GM12878 (cell line): Measurements from ENCODE around the gene SKIDA1. TPM values are rescaled to one million over a fixed set of nuclear protein-coding genes. Genes with fewer than 3 reads are reported as not detected.
"Not testable (repeated sequence)": the region's sequence is repeated elsewhere in the genome, so short reads cannot be mapped to it uniquely, and the experiment has no call there.

ENCODE experiments used
- ATAC-seq: fragments of 200-7000 bp; cut with Tn5 transposase; 3 replicates; pipeline ENCODE4 v1.9.1; 2020; ENCODE audit warnings: mild to moderate bottlenecking, moderate library complexity
- BruUV-seq: library from RNA; stranded (reverse); fragments of 400-500 nt; replicated peaks from 2 replicates; lab custom pipeline; 2021; lab: Mats Ljungman, UMichigan
- CTCF ChIA-PET: fragments of 300-600 bp; sonication (Branson Sonifier 250); formaldehyde crosslinking; extraction: SDS; loops from one replicate; lab custom pipeline; 2021; ENCODE audit warnings: inconsistent platforms; lab: Yijun Ruan, JAX
- POLR2A ChIA-PET: fragments of 350-600 bp; formaldehyde crosslinking; extraction: SDS; loops from one replicate; lab custom pipeline; 2021; ENCODE audit warnings: inconsistent platforms; lab: Charles Lee
- RAD21 ChIA-PET: fragments of 300-600 bp; sonication (Branson Sonifier 250); formaldehyde crosslinking; loops from one replicate; lab custom pipeline; 2023; ENCODE audit warnings: antibody characterized with exemption; ENCODE audit not compliant: unreplicated experiment; lab: Charles Lee
- SMC1A ChIA-PET: fragments of 300-600 bp; sonication (Branson Sonifier 250); formaldehyde crosslinking; loops from one replicate; lab custom pipeline; 2023; ENCODE audit not compliant: unreplicated experiment, uncharacterized antibody; lab: Charles Lee
- DNase-seq: peaks from one replicate; pipeline ENCODE4 v3.0.0-alpha.2; 2011; ENCODE audit warnings: low read depth, low spot score
- FAIRE-seq: peaks from 3 replicates; lab custom pipeline; 2011; peaks lifted over from hg19 to GRCh38; lab: Jason Lieb, UNC
- H2AFZ ChIP-seq: 2 replicates; pipeline ENCODE4 v1.6.0; 2011; ENCODE audit warnings: low read depth, low read length, control low read depth; ENCODE audit not compliant: control insufficient read depth
- H3K27ac ChIP-seq: 2 replicates; pipeline ENCODE4 v1.5.1; 2011; ENCODE audit warnings: control low read depth; ENCODE audit not compliant: control insufficient read depth, insufficient read depth
- H3K27me3 ChIP-seq, 2 experiments: replicated peaks in 1 of 2; 2 replicates each; pipeline versions ENCODE4 v1.6.0 to v1.6.1; 2011; ENCODE audit warnings: low read length in 1 of 2; ENCODE audit not compliant: control insufficient read depth in 2 of 2, insufficient read depth in 2 of 2
- H3K36me3 ChIP-seq, 2 experiments: 2 replicates each; pipeline ENCODE4 v1.5.1; 2011; ENCODE audit warnings: low read length in 1 of 2; ENCODE audit not compliant: control insufficient read depth in 2 of 2, insufficient read depth in 2 of 2
- H3K4me1 ChIP-seq: 2 replicates; pipeline ENCODE4 v1.6.1; 2011; ENCODE audit warnings: mild to moderate bottlenecking, low read length, moderate library complexity, mixed read lengths; ENCODE audit not compliant: control insufficient read depth, insufficient read depth
- H3K4me2 ChIP-seq: 2 replicates; pipeline ENCODE4 v1.6.0; 2011; ENCODE audit warnings: control low read depth; ENCODE audit not compliant: control insufficient read depth, insufficient read depth
- H3K4me3 ChIP-seq: fragments of 200-600 bp; sonication (generic); 2 replicates; pipeline ENCODE4 v1.5.1; 2016
- H3K79me2 ChIP-seq: 2 replicates; pipeline ENCODE4 v1.6.0; 2011; ENCODE audit warnings: low read length; ENCODE audit not compliant: control insufficient read depth, insufficient read depth
- H3K9ac ChIP-seq: 2 replicates; pipeline ENCODE4 v1.8.0; 2011; ENCODE audit warnings: low read length, control low read depth, mixed read lengths; ENCODE audit not compliant: control insufficient read depth, insufficient read depth
- H3K9me3 ChIP-seq: replicated peaks from 3 replicates; pipeline ENCODE4 v1.5.1; 2011; ENCODE audit warnings: mild to moderate bottlenecking, low read length; ENCODE audit not compliant: control insufficient read depth, insufficient read depth
- H4K20me1 ChIP-seq: 2 replicates; pipeline ENCODE4 v1.6.0; 2011; ENCODE audit not compliant: control insufficient read depth, insufficient read depth
- BRCA1 ChIP-seq: IDR thresholded peaks from 2 replicates; pipeline ENCODE4 v1.6.1; 2011; ENCODE audit warnings: low read depth, low read length, improper control_type of control experiment
- MTA2 ChIP-seq: fragments of 450-650 bp; IDR thresholded peaks from 2 replicates; pipeline ENCODE4 v1.6.1; 2016; ENCODE audit warnings: low read depth, mild to moderate bottlenecking, moderate library complexity
- WGBS: methylation state at CpG from one replicate; pipeline ENCODE4 v1.1.6; 2016; ENCODE audit warnings: low lambda C conversion rate; ENCODE audit not compliant: insufficient replicate concordance, insufficient coverage; ENCODE audit errors: missing lambda C conversion rate; 5-methylcytosine and 5-hydroxymethylcytosine counted together
- in situ Hi-C: fragments of 300-500 bp; cut with MboI; formaldehyde crosslinking; loops from 9 replicates; pipeline ENCODE4 v1.14.3; 2018; ENCODE audit warnings: mixed read lengths
- intact Hi-C: fragments of 100-400 bp; cut with micrococcal nuclease; formaldehyde crosslinking; loops from one replicate; pipeline ENCODE4 v1.14.2; 2022; ENCODE audit not compliant: unreplicated experiment
- polyA plus RNA-seq, 11 experiments: library from polyadenylated mRNA; depleted of rRNA in 4 of 11; unstranded in 6 of 11; stranded (reverse) in 5 of 11; fragments of >200 nt; fragmentation: Nextera tagmentation in 4 of 11; fragmentation: Illumina TruSeq in 1 of 11; extraction: Ambion mirVana in 4 of 11; extraction: Trizol in 1 of 11; gene quantifications; 1 replicate in 1 of 11; 2 replicates in 10 of 11; pipeline versions ENCODE4 v1.2.1 to v1.2.3, GENCODE V29; 2011 to 2016; ENCODE audit warnings: inconsistent platforms in 2 of 11, missing spikeins in 2 of 11, low read depth in 1 of 11
- total RNA-seq, 4 experiments: library from RNA; depleted of rRNA in 3 of 4; stranded (reverse); fragments of >200 nt in 3 of 4; fragmentation: Illumina TruSeq in 1 of 4; extraction: Trizol in 1 of 4; gene quantifications; 2 replicates each; pipeline versions ENCODE4 v1.2.1 to v1.2.3, GENCODE V29; 2013 to 2021

Gene SKIDA1
- total and polyA plus RNA-seq, 10 of the 15 experiments (the other 5 are each of a cell fraction or from before 2014, with no cell fraction given): 0.05 to 0.90 (median 0.28) TPM

DNA sequence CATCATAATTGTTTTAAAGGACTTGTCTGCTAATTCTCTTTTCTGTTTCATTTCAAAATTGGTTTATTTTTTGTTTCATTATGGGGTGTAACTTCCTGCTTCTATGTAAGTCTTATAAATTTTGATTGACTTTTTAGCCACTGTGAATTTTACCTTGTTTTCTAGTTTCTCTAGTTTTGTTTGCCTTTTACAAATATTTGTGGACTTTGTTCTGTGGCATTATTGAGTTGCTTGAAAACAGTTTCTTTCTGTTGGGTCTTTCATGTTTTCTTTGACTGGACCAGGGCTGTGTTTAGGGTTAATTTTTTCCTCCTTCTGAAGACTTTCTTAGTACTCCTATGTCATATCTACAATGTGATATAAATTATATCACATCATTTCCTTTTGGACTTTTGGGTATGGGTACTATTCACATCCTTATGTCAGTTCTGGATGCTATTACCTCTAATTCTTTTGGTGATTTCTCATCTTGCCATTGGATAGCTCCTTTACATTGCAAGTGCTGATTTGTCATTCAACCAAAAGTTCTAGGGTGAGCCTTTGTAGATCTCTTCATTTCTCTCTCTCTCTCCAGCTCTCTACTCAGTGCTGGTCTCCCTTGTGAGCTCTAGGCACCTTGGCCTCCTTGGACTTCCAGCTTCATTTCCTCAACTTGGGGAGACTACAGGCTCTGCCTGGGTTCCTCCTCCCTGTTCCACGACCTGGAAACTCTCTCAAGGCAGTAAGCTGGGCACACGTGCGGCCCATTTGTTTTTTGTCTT lies 45.5 kb upstream of the SKIDA1 start:
- TF ChIP-seq MTA2: 0 out of 2 replicates have a peak, but pooled peaks have one; percentile 7
- no peak for TF ChIP-seq BRCA1
- ChIA-PET POLR2A (interaction anchor here (0.6 kb wide), 1 partner anchor 10 kb away, joined by 4 read pairs; no protein-coding TSS in a partner anchor), SMC1A (interaction anchor here (1.1 to 1.3 kb wide), 3 partner anchors 20 to 162 kb away, joined by 3 to 6 read pairs (median 4); no protein-coding TSS in a partner anchor), RAD21 (no interaction called here), CTCF (interaction anchor here (1.6 kb wide), 1 partner anchor 10 kb away, joined by 4 read pairs; no protein-coding TSS in a partner anchor)
- Histone ChIP-seq H3K9me3 (no peaks in the 10 kb centered on the region; the same call in 2 of the 3 replicates), H4K20me1 (no peaks in the 10 kb centered on the region), H3K4me2 (peak overlapping the region; percentile 48; the same call in 1 of the 2 replicates), H3K27me3 (no peaks in the 10 kb centered on the region), H3K79me2 (peaks cover 63% of the 10 kb centered on the region), H2AFZ (no peak overlapping the region), H3K27ac (peak overlapping the region; percentile 55), H3K4me1 (peaks cover 21% of the 10 kb centered on the region), H3K9ac (no peak overlapping the region; the same call in 1 of the 2 replicates), H3K4me3 (no peak overlapping the region; the same call in 1 of the 2 replicates), H3K36me3 (peaks cover 0 to 4% of the 10 kb centered on the region in 2 experiments; a peak in 3 of 4 replicates)
- DNase-seq: no peak
- in situ Hi-C loops (no loop called here), intact Hi-C loops (no loop called here)
- peak; percentile 74 for ATAC-seq
- no peak for FAIRE-seq
- no TSS peak for BruUV-seq
- 67% methylated on average over 3 of the region's 3 CpGs for WGBS

- H3K9me3 ChIP-seq, ATAC-seq, RAD21 ChIA-PET, H4K20me1 ChIP-seq, H2AFZ ChIP-seq, H3K27ac ChIP-seq, FAIRE-seq, DNase-seq, H3K4me2 ChIP-seq, H3K4me3 ChIP-seq, BruUV-seq, in situ Hi-C loops, H3K79me2 ChIP-seq, CTCF ChIA-PET, H3K4me1 ChIP-seq, intact Hi-C loops, H3K27me3 ChIP-seq, H3K9ac ChIP-seq: not testable (repeated sequence)
- SMC1A ChIA-PET: interaction anchor here (1.1 to 1.2 kb wide), 2 partner anchors 22 to 166 kb away, joined by 4 read pairs; no protein-coding TSS in a partner anchor
- 100% methylated on average over 7 of the region's 7 CpGs for WGBS
- H3K36me3 ChIP-seq: peaks cover 1 to 19% of the 10 kb centered on the region in 2 experiments; a peak in 3 of 4 replicates
- POLR2A ChIA-PET: interaction anchor here (0.6 kb wide), 1 partner anchor 28 kb away, joined by 6 read pairs; no protein-coding TSS in a partner anchor
Observed at GRCh38 chr10:21558984-21559383, 33.5 kb upstream of the SKIDA1 start.
